ENCODE data around the gene TSFM.

Gene TSFM

GRCh38 chr12:57737467-57738460, 44.8 kb upstream of the TSFM start:
- Histone ChIP-seq H3K4me2 (ENCODE audit: insufficient read depth, low read length) (no peak overlapping the region), H3K27me3 (ENCODE audit: insufficient read depth, low read length, poor library complexity) (no peaks in the 10 kb centered on the region), H3K9me3 (ENCODE audit: insufficient read depth, low read length, severe bottlenecking) (no peaks in the 10 kb centered on the region), H3K9ac (ENCODE audit: low read depth, low read length) (no peak overlapping the region), H3K4me3 (ENCODE audit: low read depth in 1 of 2, low read length in 2 of 2) (no peak overlapping the region), H3K36me3 (ENCODE audit: insufficient read depth, low read length) (peaks cover 30% of the 10 kb centered on the region), H4K20me1 (ENCODE audit: insufficient read depth, low read length) (peaks cover 21% of the 10 kb centered on the region), H3K27ac (ENCODE audit: low read length) (no peak overlapping the region), H3K4me1 (ENCODE audit: insufficient read depth, low read length) (peaks cover 39% of the 10 kb centered on the region), H3K79me2 (ENCODE audit: insufficient read depth, low read length) (peaks cover 32% of the 10 kb centered on the region), H2AFZ (ENCODE audit: low read depth, low read length) (no peak overlapping the region)
- DNase-seq (no peak), ATAC-seq (ENCODE audit: insufficient read depth, low read depth) (no peak)
- TF ChIP-seq EZH2 (IDR thresholded peaks at IDR 0.05; ENCODE audit: borderline replicate concordance, low read depth, low read length, severe bottlenecking) (no peak), CTCF (IDR thresholded peaks at IDR 0.05; ENCODE audit: borderline replicate concordance, extremely low read depth, low read length, poor library complexity, severe bottlenecking) (no peak)

GRCh38 chr12:57738661-57739237, 43.8 kb upstream of the TSFM start, which contains the start of gene AGAP2:
Gene AGAP2, minus strand, starts transcription at chr12:57738742. Its CDS starts 496 bp downstream, at chr12:57738246.
- DNase-seq (no peak), ATAC-seq (ENCODE audit: insufficient read depth, low read depth) (no peak)
- no peak within 1 kb of the TSS for H3K4me3 ChIP-seq (ENCODE audit: low read depth in 1 of 2, low read length in 2 of 2)
- peak within 1 kb of the TSS; percentile 38; the same call in 1 of the 2 replicates for H3K4me2 ChIP-seq (ENCODE audit: insufficient read depth, low read length)
- no peak within 1 kb of the TSS for H3K9ac ChIP-seq (ENCODE audit: low read depth, low read length)
- no peak within 1 kb of the TSS for H3K27ac ChIP-seq (ENCODE audit: low read length)
- H3K27me3 ChIP-seq (ENCODE audit: insufficient read depth, low read length, poor library complexity): no peaks in the 10 kb centered on the region
- H3K79me2 ChIP-seq (ENCODE audit: insufficient read depth, low read length): peaks cover 32% of the 10 kb centered on the region
- no peak within 1 kb of the TSS for H2AFZ ChIP-seq (ENCODE audit: low read depth, low read length)
- TF ChIP-seq EZH2 (IDR thresholded peaks at IDR 0.05; ENCODE audit: borderline replicate concordance, low read depth, low read length, severe bottlenecking) (no peak), CTCF (IDR thresholded peaks at IDR 0.05; ENCODE audit: borderline replicate concordance, extremely low read depth, low read length, poor library complexity, severe bottlenecking) (no peak)
- peaks cover 20% of the 10 kb centered on the region for H3K36me3 ChIP-seq (ENCODE audit: insufficient read depth, low read length)
- H3K4me1 ChIP-seq (ENCODE audit: insufficient read depth, low read length): peaks cover 40% of the 10 kb centered on the region
- no peaks in the 10 kb centered on the region for H3K9me3 ChIP-seq (ENCODE audit: insufficient read depth, low read length, severe bottlenecking)
- peaks cover 21% of the 10 kb centered on the region for H4K20me1 ChIP-seq (ENCODE audit: insufficient read depth, low read length)

- TF ChIP-seq CTCF (IDR thresholded peaks at IDR 0.05; ENCODE audit: borderline replicate concordance, extremely low read depth, low read length, poor library complexity, severe bottlenecking) (no peak), EZH2 (IDR thresholded peaks at IDR 0.05; ENCODE audit: borderline replicate concordance, low read depth, low read length, severe bottlenecking) (no peak)
- no peaks in the 10 kb centered on the region for H3K9me3 ChIP-seq (ENCODE audit: insufficient read depth, low read length, severe bottlenecking)
- no peak for DNase-seq
- H2AFZ ChIP-seq (ENCODE audit: low read depth, low read length): no peak overlapping the region
- ATAC-seq (ENCODE audit: insufficient read depth, low read depth): no peak
- H3K4me3 ChIP-seq (ENCODE audit: low read depth in 1 of 2, low read length in 2 of 2): no peak overlapping the region
- peaks cover 32% of the 10 kb centered on the region for H3K79me2 ChIP-seq (ENCODE audit: insufficient read depth, low read length)
- peaks cover 14% of the 10 kb centered on the region for H3K36me3 ChIP-seq (ENCODE audit: insufficient read depth, low read length)
- H3K27ac ChIP-seq (ENCODE audit: low read length): no peak overlapping the region
- peaks cover 46% of the 10 kb centered on the region for H3K4me1 ChIP-seq (ENCODE audit: insufficient read depth, low read length)
- no peak overlapping the region for H3K9ac ChIP-seq (ENCODE audit: low read depth, low read length)
- H4K20me1 ChIP-seq (ENCODE audit: insufficient read depth, low read length): peaks cover 21% of the 10 kb centered on the region
- peak overlapping the region; percentile 38; the same call in 1 of the 2 replicates for H3K4me2 ChIP-seq (ENCODE audit: insufficient read depth, low read length)
- H3K27me3 ChIP-seq (ENCODE audit: insufficient read depth, low read length, poor library complexity): no peaks in the 10 kb centered on the region
These were observed 43.2 kb upstream of the TSFM start for GRCh38 chr12:57739387-57739786.
